WTC11 (cell line): ENCODE measurements around the gene ILK. TPM values are rescaled to one million over a fixed set of nuclear protein-coding genes. Genes with fewer than 3 reads are reported as not detected.

Source experiments
- ATAC-seq: fragments of 200-7000 bp; cut with Tn5 transposase; 2 replicates; pipeline ENCODE4 v1.10.0; 2021; ENCODE audit warnings: mild to moderate bottlenecking, moderate library complexity
- CTCF ChIA-PET: fragments of 300-600 bp; sonication (Branson Sonifier 250); formaldehyde crosslinking; loops from one replicate; lab custom pipeline; 2021; ENCODE audit warnings: antibody characterized with exemption; lab: Charles Lee
- POLR2A ChIA-PET: fragments of 350-600 bp; sonication (Branson Sonifier 250); formaldehyde crosslinking; loops from one replicate; lab custom pipeline; 2021; ENCODE audit warnings: antibody characterized with exemption; lab: Charles Lee
- DNase-seq: peaks from one replicate; pipeline ENCODE4 v3.0.0; 2021; ENCODE audit warnings: low spot score
- H3K27ac Mint-ChIP-seq: 2 replicates; pipeline ENCODE4 v1.8.0; 2021; ENCODE audit warnings: mixed read lengths
- H3K27me3 Mint-ChIP-seq: 2 replicates; pipeline ENCODE4 v1.8.0; 2021; ENCODE audit warnings: low read depth, mild to moderate bottlenecking, moderate library complexity, mixed read lengths
- H3K36me3 Mint-ChIP-seq: 2 replicates; pipeline ENCODE4 v1.8.0; 2021; ENCODE audit warnings: mixed read lengths
- H3K4me1 Mint-ChIP-seq: 2 replicates; pipeline ENCODE4 v1.8.0; 2022; ENCODE audit warnings: mixed read lengths
- H3K4me3 Mint-ChIP-seq: 2 replicates; pipeline ENCODE4 v1.8.0; 2021; ENCODE audit warnings: mild to moderate bottlenecking, moderate library complexity, mixed read lengths
- H3K9me3 Mint-ChIP-seq: 2 replicates; pipeline ENCODE4 v1.8.0; 2021; ENCODE audit warnings: mixed read lengths
- ARID4B ChIP-seq: sonication (generic); formaldehyde crosslinking; IDR thresholded peaks from 2 replicates; pipeline ENCODE4 v1.8.0; 2023; ENCODE audit warnings: missing genetic modification reagents, mild to moderate bottlenecking, borderline replicate concordance
- ATF3 ChIP-seq: sonication (generic); formaldehyde crosslinking; conservative IDR thresholded peaks from 2 replicates; pipeline ENCODE4 v1.8.1; 2022; ENCODE audit warnings: mild to moderate bottlenecking, missing genetic modification reagents
- ATF6 ChIP-seq: sonication (generic); formaldehyde crosslinking; IDR thresholded peaks from 2 replicates; pipeline ENCODE4 v1.8.1; 2023; ENCODE audit warnings: mild to moderate bottlenecking, missing genetic modification reagents
- ERG ChIP-seq: fragments of 250-450 bp; sonication (Bioruptor Pico); IDR thresholded peaks from 2 replicates; pipeline ENCODE4 v1.8.0; 2021; ENCODE audit warnings: mild to moderate bottlenecking
- ETV6 ChIP-seq: sonication (generic); formaldehyde crosslinking; IDR thresholded peaks from 2 replicates; pipeline ENCODE4 v1.8.1; 2022; ENCODE audit warnings: mild to moderate bottlenecking, missing genetic modification reagents
- FOXK1 ChIP-seq: sonication (generic); formaldehyde crosslinking; IDR thresholded peaks from 2 replicates; pipeline ENCODE4 v1.8.0; 2022; ENCODE audit warnings: mild to moderate bottlenecking, moderate library complexity, missing genetic modification reagents
- HMGA2 ChIP-seq: fragments of 250-450 bp; sonication (Bioruptor Pico); IDR thresholded peaks from 2 replicates; pipeline ENCODE4 v1.4.0; 2021; ENCODE audit warnings: mild to moderate bottlenecking, moderate library complexity
- JAZF1 ChIP-seq: fragments of 250-450 bp; sonication (Bioruptor Pico); IDR thresholded peaks from 2 replicates; pipeline ENCODE4 v1.9.0; 2021; ENCODE audit warnings: moderate library complexity, mild to moderate bottlenecking, inconsistent platforms
- KAT7 ChIP-seq: sonication (generic); formaldehyde crosslinking; IDR thresholded peaks from 2 replicates; pipeline ENCODE4 v1.8.1; 2023; ENCODE audit warnings: missing genetic modification reagents, mild to moderate bottlenecking, borderline replicate concordance
- MLX ChIP-seq: sonication (generic); formaldehyde crosslinking; IDR thresholded peaks from 2 replicates; pipeline ENCODE4 v1.8.1; 2023; ENCODE audit warnings: mild to moderate bottlenecking, missing genetic modification reagents, moderate library complexity
- NR1H2 ChIP-seq: sonication (generic); formaldehyde crosslinking; IDR thresholded peaks from 2 replicates; pipeline ENCODE4 v1.9.0; 2021; ENCODE audit warnings: mild to moderate bottlenecking, moderate library complexity, missing genetic modification reagents
- SMAD3 ChIP-seq: sonication (generic); formaldehyde crosslinking; IDR thresholded peaks from 2 replicates; pipeline ENCODE4 v1.8.0; 2022; ENCODE audit warnings: missing genetic modification reagents, mild to moderate bottlenecking, borderline replicate concordance
- TP53 ChIP-seq: sonication (generic); formaldehyde crosslinking; IDR thresholded peaks from 2 replicates; pipeline ENCODE4 v1.8.1; 2023; ENCODE audit warnings: mild to moderate bottlenecking, missing genetic modification reagents
- ZBTB21 ChIP-seq: sonication (generic); formaldehyde crosslinking; IDR thresholded peaks from 2 replicates; pipeline ENCODE4 v1.8.1; 2023; ENCODE audit warnings: mild to moderate bottlenecking, missing genetic modification reagents, borderline replicate concordance
- ZMAT4 ChIP-seq: fragments of 250-450 bp; sonication (Bioruptor Pico); IDR thresholded peaks from 2 replicates; pipeline ENCODE4 v1.9.0; 2021; ENCODE audit warnings: mild to moderate bottlenecking
- ZNF396 ChIP-seq: fragments of 250-450 bp; sonication (Bioruptor Pico); IDR thresholded peaks from 2 replicates; pipeline ENCODE4 v1.8.0; 2021; ENCODE audit warnings: mild to moderate bottlenecking, moderate library complexity, borderline replicate concordance
- total RNA-seq: library from RNA; stranded (reverse); gene quantifications from 3 replicates; pipeline ENCODE4 v1.2.3, GENCODE V29; 2021
- TF ChIP-seq, protein P1 (sequence below): fragments of 250-450 bp; sonication (Bioruptor Pico); IDR thresholded peaks from 2 replicates; pipeline ENCODE4 v1.9.0; 2021; ENCODE audit warnings: moderate library complexity, mild to moderate bottlenecking, inconsistent platforms, borderline replicate concordance
- TF ChIP-seq, protein P2 (sequence below): fragments of 200-600 bp; IDR thresholded peaks from 2 replicates; pipeline ENCODE4 v1.8.0; 2022; ENCODE audit warnings: antibody characterized with exemption

Gene ILK
- total RNA-seq, 1 experiment from 2014 or later = 97.7 TPM

- no peak for TF ChIP-seq ZNF396 (CRISPR knock-in tag)
- TF ChIP-seq, protein P1, sequence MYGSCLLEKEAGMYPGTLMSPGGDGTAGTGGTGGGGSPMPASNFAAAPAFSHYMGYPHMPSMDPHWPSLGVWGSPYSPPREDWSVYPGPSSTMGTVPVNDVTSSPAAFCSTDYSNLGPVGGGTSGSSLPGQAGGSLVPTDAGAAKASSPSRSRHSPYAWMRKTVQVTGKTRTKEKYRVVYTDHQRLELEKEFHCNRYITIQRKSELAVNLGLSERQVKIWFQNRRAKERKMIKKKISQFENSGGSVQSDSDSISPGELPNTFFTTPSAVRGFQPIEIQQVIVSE = no peak
- TF ChIP-seq ATF6 (CRISPR knock-in tag) = no peak
- no peak for TF ChIP-seq ZBTB21 (CRISPR knock-in tag)
- TF ChIP-seq ERG = no peak
These were observed 39.4 kb downstream of the ILK start (continued) for GRCh38 chr11:6642957-6643356.

DNA sequence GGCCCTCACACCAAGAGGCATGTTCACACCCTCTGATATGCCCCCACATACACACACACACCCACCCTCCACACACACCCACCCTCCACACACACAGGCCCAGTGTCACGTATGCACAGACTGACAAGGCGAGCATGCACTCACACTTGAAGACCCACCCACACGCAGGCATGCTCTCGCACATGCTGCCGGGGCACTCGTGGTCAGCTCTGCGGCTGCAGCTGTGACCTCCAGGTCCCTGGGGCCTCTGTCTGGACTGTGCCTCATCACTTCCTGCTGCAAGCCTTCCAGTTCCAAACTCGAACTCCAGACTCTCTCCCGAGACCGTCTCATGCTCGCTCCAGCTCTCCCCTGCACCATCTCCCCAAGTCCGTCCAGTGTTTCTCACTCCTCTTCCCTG is 42.5 kb downstream of the ILK start:
- Mint-ChIP-seq H3K4me3 (no peak overlapping the region), H3K9me3 (no peaks in the 10 kb centered on the region), H3K27me3 (no peaks in the 10 kb centered on the region), H3K4me1 (no peaks in the 10 kb centered on the region), H3K36me3 (no peaks in the 10 kb centered on the region), H3K27ac (no peak overlapping the region)
- TF ChIP-seq FOXK1 (no peak), JAZF1 (CRISPR knock-in tag) (no peak), ARID4B (CRISPR knock-in tag) (no peak), SMAD3 (CRISPR knock-in tag) (no peak), ETV6 (no peak), ZMAT4 (CRISPR knock-in tag) (no peak), KAT7 (no peak), MLX (CRISPR knock-in tag) (no peak), ZBTB21 (CRISPR knock-in tag) (no peak), ATF3 (CRISPR knock-in tag) (no peak), NR1H2 (CRISPR knock-in tag) (no peak), HMGA2 (CRISPR knock-in tag) (no peak), TP53 (CRISPR knock-in tag) (no peak)
- TF ChIP-seq, protein P2, sequence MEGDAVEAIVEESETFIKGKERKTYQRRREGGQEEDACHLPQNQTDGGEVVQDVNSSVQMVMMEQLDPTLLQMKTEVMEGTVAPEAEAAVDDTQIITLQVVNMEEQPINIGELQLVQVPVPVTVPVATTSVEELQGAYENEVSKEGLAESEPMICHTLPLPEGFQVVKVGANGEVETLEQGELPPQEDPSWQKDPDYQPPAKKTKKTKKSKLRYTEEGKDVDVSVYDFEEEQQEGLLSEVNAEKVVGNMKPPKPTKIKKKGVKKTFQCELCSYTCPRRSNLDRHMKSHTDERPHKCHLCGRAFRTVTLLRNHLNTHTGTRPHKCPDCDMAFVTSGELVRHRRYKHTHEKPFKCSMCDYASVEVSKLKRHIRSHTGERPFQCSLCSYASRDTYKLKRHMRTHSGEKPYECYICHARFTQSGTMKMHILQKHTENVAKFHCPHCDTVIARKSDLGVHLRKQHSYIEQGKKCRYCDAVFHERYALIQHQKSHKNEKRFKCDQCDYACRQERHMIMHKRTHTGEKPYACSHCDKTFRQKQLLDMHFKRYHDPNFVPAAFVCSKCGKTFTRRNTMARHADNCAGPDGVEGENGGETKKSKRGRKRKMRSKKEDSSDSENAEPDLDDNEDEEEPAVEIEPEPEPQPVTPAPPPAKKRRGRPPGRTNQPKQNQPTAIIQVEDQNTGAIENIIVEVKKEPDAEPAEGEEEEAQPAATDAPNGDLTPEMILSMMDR = no peak
- TF ChIP-seq, protein P1 = no peak
- DNase-seq = no peak
- ChIA-PET POLR2A (no interaction called here), CTCF (interaction anchor here (0.6 to 1.6 kb wide), 2 partner anchors 34 to 57 kb away, joined by 3 to 4 read pairs; partner anchors contain the start of gene TAF10)
- no peak for ATAC-seq
